GM12878 (cell line): Measurements from ENCODE around the gene TCOF1. TPM values are rescaled to one million over a fixed set of nuclear protein-coding genes. Genes with fewer than 3 reads are reported as not detected.

Source experiments
- ATAC-seq: fragments of 200-7000 bp; cut with Tn5 transposase; 3 replicates; pipeline ENCODE4 v1.9.1; 2020; ENCODE audit warnings: mild to moderate bottlenecking, moderate library complexity
- BruUV-seq: library from RNA; stranded (reverse); fragments of 400-500 nt; replicated peaks from 2 replicates; lab custom pipeline; 2021; lab: Mats Ljungman, UMichigan
- CTCF ChIA-PET: fragments of 300-600 bp; sonication (Branson Sonifier 250); formaldehyde crosslinking; extraction: SDS; loops from one replicate; lab custom pipeline; 2021; ENCODE audit warnings: inconsistent platforms; lab: Yijun Ruan, JAX
- POLR2A ChIA-PET: fragments of 350-600 bp; formaldehyde crosslinking; extraction: SDS; loops from one replicate; lab custom pipeline; 2021; ENCODE audit warnings: inconsistent platforms; lab: Charles Lee
- RAD21 ChIA-PET: fragments of 300-600 bp; sonication (Branson Sonifier 250); formaldehyde crosslinking; loops from one replicate; lab custom pipeline; 2023; ENCODE audit warnings: antibody characterized with exemption; ENCODE audit not compliant: unreplicated experiment; lab: Charles Lee
- SMC1A ChIA-PET: fragments of 300-600 bp; sonication (Branson Sonifier 250); formaldehyde crosslinking; loops from one replicate; lab custom pipeline; 2023; ENCODE audit not compliant: unreplicated experiment, uncharacterized antibody; lab: Charles Lee
- DNase-seq: peaks from one replicate; pipeline ENCODE4 v3.0.0-alpha.2; 2011; ENCODE audit warnings: low read depth, low spot score
- FAIRE-seq: peaks from 3 replicates; lab custom pipeline; 2011; peaks lifted over from hg19 to GRCh38; lab: Jason Lieb, UNC
- H2AFZ ChIP-seq: 2 replicates; pipeline ENCODE4 v1.6.0; 2011; ENCODE audit warnings: low read depth, low read length, control low read depth; ENCODE audit not compliant: control insufficient read depth
- H3K27ac ChIP-seq: 2 replicates; pipeline ENCODE4 v1.5.1; 2011; ENCODE audit warnings: control low read depth; ENCODE audit not compliant: control insufficient read depth, insufficient read depth
- H3K27me3 ChIP-seq, 2 experiments: replicated peaks in 1 of 2; 2 replicates each; pipeline versions ENCODE4 v1.6.0 to v1.6.1; 2011; ENCODE audit warnings: low read length in 1 of 2; ENCODE audit not compliant: control insufficient read depth in 2 of 2, insufficient read depth in 2 of 2
- H3K36me3 ChIP-seq, 2 experiments: 2 replicates each; pipeline ENCODE4 v1.5.1; 2011; ENCODE audit warnings: low read length in 1 of 2; ENCODE audit not compliant: control insufficient read depth in 2 of 2, insufficient read depth in 2 of 2
- H3K4me1 ChIP-seq: 2 replicates; pipeline ENCODE4 v1.6.1; 2011; ENCODE audit warnings: mild to moderate bottlenecking, low read length, moderate library complexity, mixed read lengths; ENCODE audit not compliant: control insufficient read depth, insufficient read depth
- H3K4me2 ChIP-seq: 2 replicates; pipeline ENCODE4 v1.6.0; 2011; ENCODE audit warnings: control low read depth; ENCODE audit not compliant: control insufficient read depth, insufficient read depth
- H3K4me3 ChIP-seq: fragments of 200-600 bp; sonication (generic); 2 replicates; pipeline ENCODE4 v1.5.1; 2016
- H3K79me2 ChIP-seq: 2 replicates; pipeline ENCODE4 v1.6.0; 2011; ENCODE audit warnings: low read length; ENCODE audit not compliant: control insufficient read depth, insufficient read depth
- H3K9ac ChIP-seq: 2 replicates; pipeline ENCODE4 v1.8.0; 2011; ENCODE audit warnings: low read length, control low read depth, mixed read lengths; ENCODE audit not compliant: control insufficient read depth, insufficient read depth
- H3K9me3 ChIP-seq: replicated peaks from 3 replicates; pipeline ENCODE4 v1.5.1; 2011; ENCODE audit warnings: mild to moderate bottlenecking, low read length; ENCODE audit not compliant: control insufficient read depth, insufficient read depth
- H4K20me1 ChIP-seq: 2 replicates; pipeline ENCODE4 v1.6.0; 2011; ENCODE audit not compliant: control insufficient read depth, insufficient read depth
- CREM ChIP-seq: IDR thresholded peaks from 2 replicates; pipeline ENCODE4 v1.6.1; 2014; ENCODE audit warnings: antibody characterized with exemption, low read depth
- E2F8 ChIP-seq: fragments of 450-650 bp; IDR thresholded peaks from 2 replicates; pipeline ENCODE4 v1.6.1; 2018; ENCODE audit warnings: mild to moderate bottlenecking, low read depth, moderate library complexity; ENCODE audit not compliant: partially characterized antibody
- GABPA ChIP-seq: IDR thresholded peaks from 2 replicates; pipeline ENCODE4 v1.6.1; 2014; ENCODE audit warnings: antibody characterized with exemption, low read depth, mild to moderate bottlenecking, inconsistent platforms
- SIX5 ChIP-seq: IDR thresholded peaks from 2 replicates; pipeline ENCODE4 v1.6.1; 2011; ENCODE audit warnings: mild to moderate bottlenecking, low read depth, low read length, moderate library complexity; ENCODE audit not compliant: severe bottlenecking
- SUZ12 ChIP-seq: fragments of 200-600 bp; sonication (generic); IDR thresholded peaks from one replicate; pipeline ENCODE4 v1.6.1; 2018; ENCODE audit warnings: antibody characterized with exemption, mild to moderate bottlenecking; ENCODE audit not compliant: unreplicated experiment
- WRNIP1 ChIP-seq: IDR thresholded peaks from 2 replicates; pipeline ENCODE4 v1.6.1; 2011; ENCODE audit warnings: low read depth, low read length, improper control_type of control experiment, borderline replicate concordance
- WGBS: methylation state at CpG from one replicate; pipeline ENCODE4 v1.1.6; 2016; ENCODE audit warnings: low lambda C conversion rate; ENCODE audit not compliant: insufficient replicate concordance, insufficient coverage; ENCODE audit errors: missing lambda C conversion rate; 5-methylcytosine and 5-hydroxymethylcytosine counted together
- in situ Hi-C: fragments of 300-500 bp; cut with MboI; formaldehyde crosslinking; loops from 9 replicates; pipeline ENCODE4 v1.14.3; 2018; ENCODE audit warnings: mixed read lengths
- intact Hi-C: fragments of 100-400 bp; cut with micrococcal nuclease; formaldehyde crosslinking; loops from one replicate; pipeline ENCODE4 v1.14.2; 2022; ENCODE audit not compliant: unreplicated experiment
- polyA plus RNA-seq, 11 experiments: library from polyadenylated mRNA; depleted of rRNA in 4 of 11; unstranded in 6 of 11; stranded (reverse) in 5 of 11; fragments of >200 nt; fragmentation: Nextera tagmentation in 4 of 11; fragmentation: Illumina TruSeq in 1 of 11; extraction: Ambion mirVana in 4 of 11; extraction: Trizol in 1 of 11; gene quantifications; 1 replicate in 1 of 11; 2 replicates in 10 of 11; pipeline versions ENCODE4 v1.2.1 to v1.2.3, GENCODE V29; 2011 to 2016; ENCODE audit warnings: inconsistent platforms in 2 of 11, missing spikeins in 2 of 11, low read depth in 1 of 11
- total RNA-seq, 4 experiments: library from RNA; depleted of rRNA in 3 of 4; stranded (reverse); fragments of >200 nt in 3 of 4; fragmentation: Illumina TruSeq in 1 of 4; extraction: Trizol in 1 of 4; gene quantifications; 2 replicates each; pipeline versions ENCODE4 v1.2.1 to v1.2.3, GENCODE V29; 2013 to 2021
- TF ChIP-seq, protein P1 (sequence below): fragments of 450-650 bp; IDR thresholded peaks from 2 replicates; pipeline ENCODE4 v1.6.1; 2018; ENCODE audit warnings: borderline replicate concordance, mild to moderate bottlenecking; ENCODE audit not compliant: partially characterized antibody

Gene TCOF1
- total and polyA plus RNA-seq, 10 of the 15 experiments (the other 5 are each of a cell fraction or from before 2014, with no cell fraction given), result 8.7 to 83.9 (median 38.9) TPM

GRCh38 chr5:150358261-150359095, 981 bp downstream of the TCOF1 start:
- FAIRE-seq, result no peak
- peak overlapping the region; percentile 72 for H2AFZ ChIP-seq
- ChIA-PET RAD21 (no interaction called here), SMC1A (interaction anchor here (0.5 to 1.9 kb wide), 4 partner anchors 40 to 93 kb away, joined by 3 to 4 read pairs (median 4); no protein-coding TSS in a partner anchor)
- ATAC-seq, result peak; percentile 14; the same call in 2 of the 3 replicates
- H3K79me2 ChIP-seq, result peaks cover 39% of the 10 kb centered on the region
- H3K4me1 ChIP-seq, result peaks cover 25% of the 10 kb centered on the region
- peak overlapping the region; percentile 68 for H3K4me2 ChIP-seq
- H3K4me3 ChIP-seq, result peak overlapping the region; percentile 96
- intact Hi-C loops, result loop anchor here (10.0 kb wide), 1 partner anchor 76 kb away; no protein-coding TSS in a partner anchor
- no TSS peak for BruUV-seq
- TF ChIP-seq E2F8, result no peak
- TF ChIP-seq, protein P1, sequence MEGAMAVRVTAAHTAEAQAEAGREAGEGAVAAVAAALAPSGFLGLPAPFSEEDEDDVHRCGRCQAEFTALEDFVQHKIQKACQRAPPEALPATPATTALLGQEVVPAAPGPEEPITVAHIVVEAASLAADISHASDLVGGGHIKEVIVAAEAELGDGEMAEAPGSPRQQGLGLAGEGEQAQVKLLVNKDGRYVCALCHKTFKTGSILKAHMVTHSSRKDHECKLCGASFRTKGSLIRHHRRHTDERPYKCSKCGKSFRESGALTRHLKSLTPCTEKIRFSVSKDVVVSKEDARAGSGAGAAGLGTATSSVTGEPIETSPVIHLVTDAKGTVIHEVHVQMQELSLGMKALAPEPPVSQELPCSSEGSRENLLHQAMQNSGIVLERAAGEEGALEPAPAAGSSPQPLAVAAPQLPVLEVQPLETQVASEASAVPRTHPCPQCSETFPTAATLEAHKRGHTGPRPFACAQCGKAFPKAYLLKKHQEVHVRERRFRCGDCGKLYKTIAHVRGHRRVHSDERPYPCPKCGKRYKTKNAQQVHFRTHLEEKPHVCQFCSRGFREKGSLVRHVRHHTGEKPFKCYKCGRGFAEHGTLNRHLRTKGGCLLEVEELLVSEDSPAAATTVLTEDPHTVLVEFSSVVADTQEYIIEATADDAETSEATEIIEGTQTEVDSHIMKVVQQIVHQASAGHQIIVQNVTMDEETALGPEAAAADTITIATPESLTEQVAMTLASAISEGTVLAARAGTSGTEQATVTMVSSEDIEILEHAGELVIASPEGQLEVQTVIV, result no peak
- no peak for TF ChIP-seq SIX5
- TF ChIP-seq WRNIP1, result no peak
- TF ChIP-seq GABPA, result 0 out of 2 replicates have a peak, but pooled peaks have one; percentile 20
- no peak for TF ChIP-seq SUZ12
- TF ChIP-seq CREM, result no peak
- TF ChIP-seq, all 136 proteins: peak for 1
- DNase-seq, result no peak
- peak overlapping the region; percentile 82 for H3K27ac ChIP-seq
- CTCF ChIA-PET, result interaction anchor here (0.8 to 1.5 kb wide), 5 partner anchors 39 to 183 kb away, joined by 3 to 5 read pairs (median 3); partner anchors contain the start of gene RPS14
- in situ Hi-C loops, result no loop called here
- peaks cover 4 to 12% of the 10 kb centered on the region in 2 experiments for H3K36me3 ChIP-seq
- H3K27me3 ChIP-seq, result no peaks in the 10 kb centered on the region
- POLR2A ChIA-PET, result interaction anchor here (1.4 kb wide), 1 partner anchor 54 kb away, joined by 6 read pairs; the partner anchor contains the start of gene CD74
- peak overlapping the region; percentile 81 for H3K9ac ChIP-seq
- H3K9me3 ChIP-seq, result no peaks in the 10 kb centered on the region
- no peaks in the 10 kb centered on the region for H4K20me1 ChIP-seq
- WGBS, result 29% methylated on average over 23 of the region's 23 CpGs
